GM19351 (cell line): ENCODE data around the gene TMEM178A.

ENCODE experiments used
- ATAC-seq: cut with Tn5 transposase; IDR thresholded peaks from one replicate; pipeline ENCODE4 v1.9.1; 2021; ENCODE audit warnings: mild to moderate bottlenecking, moderate library complexity; ENCODE audit not compliant: unreplicated experiment

TMEM178A gene

DNA sequence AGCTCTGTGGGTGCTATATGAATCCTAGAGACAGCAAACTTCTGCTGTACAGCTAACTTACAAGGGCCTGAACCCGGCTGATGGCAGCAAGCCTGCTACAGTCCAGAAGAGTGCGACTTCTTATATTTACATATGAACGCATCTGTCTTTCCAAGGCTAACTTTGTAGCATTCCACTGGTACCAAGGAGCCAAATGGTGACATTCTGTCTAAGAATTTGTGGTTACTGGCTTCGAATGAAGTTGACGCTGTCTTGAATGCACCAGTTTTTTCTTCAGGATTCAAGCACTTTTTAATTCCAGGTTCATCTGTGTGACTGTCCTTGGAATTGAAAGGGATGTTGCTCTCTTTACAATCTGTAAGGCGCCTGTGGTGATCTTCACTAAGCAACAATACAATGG, 70.9 kb downstream of the TMEM178A start:
- no peak for ATAC-seq

DNA sequence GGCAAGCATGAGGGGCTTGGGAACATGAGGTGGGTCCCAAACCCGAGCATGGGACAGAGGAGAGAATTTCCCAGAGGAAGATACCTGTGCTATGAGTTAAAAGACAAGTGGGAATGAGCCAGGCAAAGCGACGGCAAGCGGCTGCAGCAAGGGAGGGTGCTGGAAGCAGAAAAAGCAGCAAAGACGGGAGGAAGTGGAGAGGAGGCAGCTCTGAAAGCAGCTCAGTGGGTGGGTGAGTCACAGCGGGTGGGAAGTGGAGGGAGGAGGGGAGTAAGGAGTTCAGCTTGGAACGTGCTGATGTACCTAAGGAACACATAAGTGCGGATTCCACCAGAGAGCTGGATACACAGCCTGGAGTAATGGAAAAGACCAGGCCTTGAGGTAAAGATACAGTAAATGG, 71.9 kb downstream of the TMEM178A start:
- no peak for ATAC-seq

GRCh38 chr2:39738936-39739335, 73.2 kb downstream of the TMEM178A start:
- ATAC-seq, result no peak

- no peak for ATAC-seq
Measured at GRCh38 chr2:39739386-39739785, 73.7 kb downstream of the TMEM178A start.

GRCh38 chr2:39741871-39742270, 76.2 kb downstream of the TMEM178A start:
- no peak for ATAC-seq

- ATAC-seq, result no peak
Measured at GRCh38 chr2:39743269-39743776, 77.6 kb downstream of the TMEM178A start.

DNA sequence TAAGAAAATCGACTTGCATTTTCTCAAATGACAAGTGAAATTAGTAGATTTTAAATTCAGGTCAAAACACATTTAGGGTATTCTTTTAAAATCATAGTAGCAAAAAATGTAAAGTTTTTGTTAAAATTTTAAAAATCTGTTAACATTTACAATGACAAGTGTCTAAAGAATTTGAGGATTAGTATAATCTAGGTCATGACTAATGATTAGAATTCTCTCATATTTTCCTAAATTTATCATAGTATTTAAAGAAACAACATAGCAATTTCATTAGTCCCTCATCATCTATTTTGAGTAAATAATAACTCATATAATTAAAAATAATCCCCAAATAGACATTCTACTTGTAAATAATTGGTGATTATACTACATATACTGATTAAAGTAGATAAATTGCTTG, 89.7 kb downstream of the TMEM178A start:
- ATAC-seq, result no peak

GRCh38 chr2:39757156-39757555, 91.4 kb downstream of the TMEM178A start:
- ATAC-seq, result no peak

DNA sequence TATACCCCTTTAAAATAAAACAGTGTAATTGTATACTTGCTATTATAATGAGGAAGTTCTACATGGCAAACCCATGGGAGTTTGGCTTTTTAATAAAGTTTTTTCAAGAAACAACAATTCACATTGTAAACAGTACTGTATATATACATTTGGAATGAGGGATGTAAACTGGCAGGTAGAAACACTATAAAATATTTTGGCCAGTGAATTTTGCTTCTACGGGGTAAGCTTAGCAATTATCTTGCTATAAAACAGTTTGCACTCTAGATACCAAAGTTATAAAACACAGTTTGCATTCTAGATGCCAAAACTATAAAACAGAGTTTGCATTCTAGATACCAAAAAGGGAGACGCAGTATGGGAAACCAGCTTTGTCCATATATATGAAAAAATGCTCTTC, 96.7 kb downstream of the TMEM178A start:
- ATAC-seq, result no peak
